Type B pancreatic cell (in vitro differentiated cells): ENCODE results near the gene HAO1. TPM values are rescaled to one million over a fixed set of nuclear protein-coding genes. Genes with fewer than 3 reads are reported as not detected.

Source experiments
- DNase-seq: peaks from one replicate; pipeline ENCODE4 v3.0.0; 2021; ENCODE audit warnings: mixed read lengths; ENCODE audit not compliant: unreplicated experiment; ENCODE audit errors: extremely low spot score
- H3K27ac Mint-ChIP-seq: 2 replicates; pipeline ENCODE4 v1.8.0; 2021; ENCODE audit warnings: mild to moderate bottlenecking, mixed read lengths
- H3K27me3 Mint-ChIP-seq: 2 replicates; pipeline ENCODE4 v1.8.0; 2021; ENCODE audit warnings: mixed read lengths
- H3K36me3 Mint-ChIP-seq: 2 replicates; pipeline ENCODE4 v1.8.0; 2021; ENCODE audit warnings: mixed read lengths
- H3K4me1 Mint-ChIP-seq: one replicate; pipeline ENCODE4 v1.8.0; 2021; ENCODE audit warnings: mixed read lengths; ENCODE audit not compliant: unreplicated experiment
- H3K4me3 Mint-ChIP-seq: 2 replicates; pipeline ENCODE4 v1.8.0; 2021; ENCODE audit warnings: mild to moderate bottlenecking, mixed read lengths
- H3K9me3 Mint-ChIP-seq: 2 replicates; pipeline ENCODE4 v1.8.0; 2021; ENCODE audit warnings: mixed read lengths
- CTCF ChIP-seq: fragments of 200-600 bp; sonication (generic); conservative IDR thresholded peaks from 2 replicates; pipeline ENCODE4 v1.5.0; 2021; ENCODE audit warnings: antibody characterized with exemption, mild to moderate bottlenecking
- total RNA-seq: library from RNA; stranded (reverse); gene quantifications from 2 replicates; pipeline ENCODE4 v1.2.1, GENCODE V29; 2021; ENCODE audit warnings: low replicate concordance

HAO1 gene
- total RNA-seq, 1 donor from 2014 or later, result not detected

GRCh38 chr20:7893014-7893730 lies 47.1 kb downstream of the HAO1 start:
- Mint-ChIP-seq H3K4me1 (no peaks in the 10 kb centered on the region), H3K27me3 (no peaks in the 10 kb centered on the region), H3K4me3 (no peak overlapping the region), H3K27ac (no peak overlapping the region), H3K36me3 (no peaks in the 10 kb centered on the region), H3K9me3 (peaks cover 12% of the 10 kb centered on the region)
- TF ChIP-seq CTCF, result no peak
- no peak for DNase-seq

- H3K27ac Mint-ChIP-seq, result no peak overlapping the region
- TF ChIP-seq CTCF, result no peak
- DNase-seq, result no peak
- H3K4me3 Mint-ChIP-seq, result no peak overlapping the region
- peaks cover 9% of the 10 kb centered on the region for H3K9me3 Mint-ChIP-seq
- no peaks in the 10 kb centered on the region for H3K27me3 Mint-ChIP-seq
- H3K4me1 Mint-ChIP-seq, result no peaks in the 10 kb centered on the region
- H3K36me3 Mint-ChIP-seq, result no peaks in the 10 kb centered on the region
Measured at GRCh38 chr20:7891705-7892104, 48.6 kb downstream of the HAO1 start.

- H3K36me3 Mint-ChIP-seq, result no peaks in the 10 kb centered on the region
- H3K27ac Mint-ChIP-seq, result no peak overlapping the region
- no peak overlapping the region for H3K4me3 Mint-ChIP-seq
- peaks cover 8% of the 10 kb centered on the region for H3K9me3 Mint-ChIP-seq
- no peaks in the 10 kb centered on the region for H3K4me1 Mint-ChIP-seq
- H3K27me3 Mint-ChIP-seq, result no peaks in the 10 kb centered on the region
- TF ChIP-seq CTCF, result no peak
- DNase-seq, result no peak
Measured at GRCh38 chr20:7889736-7890135, 50.5 kb downstream of the HAO1 start.

GRCh38 chr20:7883741-7884140 lies 56.5 kb downstream of the HAO1 start:
- DNase-seq, result no peak
- no peak for TF ChIP-seq CTCF
- no peaks in the 10 kb centered on the region for H3K4me1 Mint-ChIP-seq
- no peaks in the 10 kb centered on the region for H3K36me3 Mint-ChIP-seq
- H3K9me3 Mint-ChIP-seq, result no peaks in the 10 kb centered on the region
- H3K27ac Mint-ChIP-seq, result no peak overlapping the region
- no peaks in the 10 kb centered on the region for H3K27me3 Mint-ChIP-seq
- no peak overlapping the region for H3K4me3 Mint-ChIP-seq

- no peaks in the 10 kb centered on the region for H3K36me3 Mint-ChIP-seq
- H3K4me1 Mint-ChIP-seq, result no peaks in the 10 kb centered on the region
- no peak overlapping the region for H3K4me3 Mint-ChIP-seq
- H3K9me3 Mint-ChIP-seq, result no peaks in the 10 kb centered on the region
- no peak for DNase-seq
- no peak overlapping the region for H3K27ac Mint-ChIP-seq
- no peak for TF ChIP-seq CTCF
- H3K27me3 Mint-ChIP-seq, result no peaks in the 10 kb centered on the region
Measured at GRCh38 chr20:7883309-7883708, 56.9 kb downstream of the HAO1 start.

GRCh38 chr20:7882076-7882475 lies 58.2 kb downstream of the HAO1 start:
- no peaks in the 10 kb centered on the region for H3K27me3 Mint-ChIP-seq
- no peak overlapping the region for H3K4me3 Mint-ChIP-seq
- no peaks in the 10 kb centered on the region for H3K9me3 Mint-ChIP-seq
- H3K27ac Mint-ChIP-seq, result no peak overlapping the region
- no peaks in the 10 kb centered on the region for H3K4me1 Mint-ChIP-seq
- no peak for TF ChIP-seq CTCF
- DNase-seq, result no peak
- no peaks in the 10 kb centered on the region for H3K36me3 Mint-ChIP-seq
